ENCODE measurements around the gene SOWAHA. TPM values are rescaled to one million over a fixed set of nuclear protein-coding genes. Genes with fewer than 3 reads are reported as not detected.
A peak's percentile ranks its signal among the peaks of the same experiment; 100 is the strongest.

The SOWAHA gene
- total RNA-seq (2013; cell fraction: nucleolus; rRNA removed), result 0.22 and 0.35 TPM in 2 replicates
- total RNA-seq (2014; rRNA removed), result 0.05 TPM in 1 of 2 replicates, not detected in the other
- 0.04 TPM in 1 of 2 replicates, not detected in the other for total RNA-seq (2014; rRNA removed; fragmentation: Illumina TruSeq; extraction: Trizol)
- 0.10 TPM in 1 of 2 replicates, not detected in the other for total RNA-seq (2021)
- not detected for polyA plus RNA-seq (2011; ENCODE audit: low read depth)
- polyA plus RNA-seq (2011; rRNA removed), result 0.37 TPM in 2 replicates
- polyA plus RNA-seq (2011; cell fraction: cytosol; rRNA removed), result 0.33 and 0.48 TPM in 2 replicates
- 0.34 and 0.63 TPM in 2 replicates for polyA plus RNA-seq (2011; cell fraction: nucleus; rRNA removed)
- 0.04 and 0.13 TPM in 2 replicates for polyA plus RNA-seq (2012)
- 0.04 and 0.10 TPM in 2 replicates for polyA plus RNA-seq (2014; fragmentation: Illumina TruSeq; extraction: Trizol)
- under 1 TPM in 1 of 2 experiments, not detected in 1; 0.02 TPM for polyA plus RNA-seq (2014; fragmentation: Nextera tagmentation; extraction: Ambion mirVana)
- polyA plus RNA-seq (2014; rRNA removed), result 0.05 TPM in 1 of 2 replicates, not detected in the other
- not detected for polyA plus RNA-seq (2016; fragmentation: Nextera tagmentation; extraction: Ambion mirVana)
- polyA minus RNA-seq (2011; rRNA and poly(A)+ RNA removed), result 0.07 and 0.21 TPM in 2 replicates
- not detected in 2 replicates for polyA minus RNA-seq (2011; cell fraction: cytosol; rRNA and poly(A)+ RNA removed)
- polyA minus RNA-seq (2011; cell fraction: nucleus; rRNA and poly(A)+ RNA removed), result 0.19 and 0.36 TPM in 2 replicates
- Bru-seq, nascent RNA, result percentile 32 among the genes with signal in this experiment
- BruChase-seq, experiment 1, labeled RNA remaining after a 6-hour chase, result percentile 26 among the genes with signal in this experiment
- BruChase-seq, experiment 2, labeled RNA remaining after a 2-hour chase, result percentile 40 among the genes with signal in this experiment
- long read RNA-seq, experiment 1, partial matches to known transcripts, result 0 of 1 reads
- long read RNA-seq, experiment 1, other reads (novel, unspliced or antisense), result 0 of 1 reads
- long read RNA-seq, experiment 2, result 0 reads

DNA sequence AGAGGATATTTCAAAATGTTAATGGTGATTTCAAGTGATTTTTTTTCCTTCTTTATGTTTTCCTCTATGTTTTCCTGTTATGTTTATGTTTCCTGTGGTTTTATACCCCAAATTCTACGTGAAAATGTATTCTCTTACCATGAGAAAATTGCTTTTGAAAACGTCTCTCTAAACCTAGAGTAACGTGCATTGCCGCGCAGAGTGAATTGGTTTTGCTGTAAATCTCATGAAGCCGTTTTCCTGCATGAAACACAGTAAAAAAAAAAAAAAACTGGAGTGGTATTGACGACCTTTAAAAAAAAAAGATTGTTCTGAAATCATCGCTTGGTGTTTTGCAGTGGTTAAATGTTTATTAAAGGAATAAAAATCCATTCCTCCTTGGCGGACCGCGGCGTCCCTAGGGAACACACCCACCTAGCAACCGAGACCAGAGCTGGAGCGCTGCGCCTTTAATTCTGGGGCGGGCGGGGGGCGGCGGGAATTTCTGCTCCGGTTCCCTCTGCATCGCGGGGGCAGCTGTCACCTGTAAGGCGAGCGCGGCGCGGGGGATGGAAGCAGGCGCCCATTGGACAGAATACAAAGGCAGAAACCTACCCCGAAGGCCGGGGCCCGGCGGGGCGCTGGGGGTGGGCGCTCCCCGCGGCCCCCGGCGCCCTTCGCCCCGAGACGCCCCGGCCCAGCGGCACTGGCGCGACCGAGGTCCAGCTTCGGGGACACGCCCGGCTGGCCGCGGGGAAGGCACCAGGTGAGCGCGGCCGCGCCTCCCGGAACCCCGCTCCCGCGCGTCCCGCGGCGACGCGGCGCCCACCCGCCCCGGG is at the start of gene SOWAHA:
Gene SOWAHA, plus strand, starts transcription at position 522 of the 818 bp plus-strand sequence. CDS start 320 bp downstream, outside the sequence.
- Histone ChIP-seq H3K79me2 (ENCODE audit: control insufficient read depth, insufficient read depth, low read length) (no peaks in the 10 kb centered on the region), H3K27me3 (replicated peaks in 1 of 2; ENCODE audit: control insufficient read depth in 2 of 2, insufficient read depth in 2 of 2, low read length in 1 of 2) (peaks cover 0 to 11% of the 10 kb centered on the region in 2 experiments; a peak in 2 of 4 replicates), H3K9me3 (replicated peaks; ENCODE audit: control insufficient read depth, insufficient read depth, low read length) (no peaks in the 10 kb centered on the region; the same call in 2 of the 3 replicates), H4K20me1 (ENCODE audit: control insufficient read depth, insufficient read depth) (no peaks in the 10 kb centered on the region), H3K4me1 (ENCODE audit: control insufficient read depth, insufficient read depth, low read length) (no peaks in the 10 kb centered on the region; the same call in 1 of the 2 replicates), H3K4me3 (peak within 1 kb of the TSS; percentile 41; the same call in 1 of the 2 replicates), H3K4me2 (ENCODE audit: control insufficient read depth, insufficient read depth) (peak within 1 kb of the TSS; percentile 74), H3K36me3 (ENCODE audit: control insufficient read depth in 2 of 2, insufficient read depth in 2 of 2, low read length in 1 of 2) (no peaks in the 10 kb centered on the region), H3K9ac (ENCODE audit: control insufficient read depth, insufficient read depth, low read length) (no peak within 1 kb of the TSS), H2AFZ (ENCODE audit: control insufficient read depth, low read depth, low read length) (peak within 1 kb of the TSS; percentile 47), H3K27ac (ENCODE audit: control insufficient read depth, insufficient read depth) (no peak within 1 kb of the TSS)
- no TSS peak for BruUV-seq (replicated peaks)
- WGBS (ENCODE audit: insufficient coverage, insufficient replicate concordance, low lambda C conversion rate, missing lambda C conversion rate), result 4% methylated on average over 36 of the region's 68 CpGs
- DNase-seq (ENCODE audit: low read depth, low spot score) (no peak), FAIRE-seq (no peak), ATAC-seq (peak; percentile 16)
- ChIA-PET POLR2A (interaction anchor here (0.8 to 1.3 kb wide), 3 partner anchors 11 to 66 kb away, joined by 3 to 4 read pairs (median 3); partner anchors contain the start of gene CCNI2), RAD21 (ENCODE audit: unreplicated experiment) (interaction anchor here (0.6 to 1.9 kb wide), 11 partner anchors 12 to 287 kb away, joined by 3 to 7 read pairs (median 4); partner anchors contain the start of gene KIF3A), CTCF (interaction anchor here (1.0 to 1.1 kb wide), 2 partner anchors 63 to 286 kb away, joined by 3 to 4 read pairs; no protein-coding TSS in a partner anchor), SMC1A (ENCODE audit: uncharacterized antibody, unreplicated experiment) (interaction anchor here (1.1 to 1.2 kb wide), 2 partner anchors 11 to 31 kb away, joined by 3 read pairs; no protein-coding TSS in a partner anchor)
- in situ Hi-C loops (cut with MboI) (no loop called here), intact Hi-C loops (cut with micrococcal nuclease; ENCODE audit: unreplicated experiment) (no loop called here)
- TF ChIP-seq EP300 (IDR thresholded peaks at IDR 0.05; ENCODE audit: borderline replicate concordance in 1 of 2, control insufficient read depth in 1 of 2, low read depth in 2 of 2, low read length in 2 of 2) (no peak), CREB1 (IDR thresholded peaks at IDR 0.05; ENCODE audit: low read depth) (no peak), SREBF1 (IDR thresholded peaks at IDR 0.05; ENCODE audit: low read length) (no peak), NR2C2 (IDR thresholded peaks at IDR 0.05; ENCODE audit: borderline replicate concordance, control insufficient read depth, insufficient read length, low read depth) (no peak), SREBF2 (IDR thresholded peaks at IDR 0.05; ENCODE audit: low read length) (no peak), SUPT20H (IDR thresholded peaks at IDR 0.05; ENCODE audit: borderline replicate concordance, control insufficient read depth, low read depth, low read length) (no peak), BACH1 (IDR thresholded peaks at IDR 0.05; ENCODE audit: borderline replicate concordance) (peak; percentile 21; the same call in 1 of the 2 replicates), EZH2 (IDR thresholded peaks at IDR 0.05; ENCODE audit: borderline replicate concordance, control insufficient read depth, low read depth, low read length) (no peak), TBL1XR1 (IDR thresholded peaks at IDR 0.05; ENCODE audit: low read depth, low read length) (no peak), MTA2 (IDR thresholded peaks at IDR 0.05; ENCODE audit: low read depth) (no peak), CBX5 (IDR thresholded peaks at IDR 0.05; ENCODE audit: low read depth) (no peak), SMAD5 (IDR thresholded peaks at IDR 0.05; ENCODE audit: low read depth) (no peak), SUZ12 (IDR thresholded peaks at IDR 0.05; ENCODE audit: unreplicated experiment) (peak; percentile 50), NR2F1 (conservative IDR thresholded peaks at IDR 0.05) (peak; percentile 40; the same call in 1 of the 2 replicates), MEF2B (IDR thresholded peaks at IDR 0.05; ENCODE audit: partially characterized antibody, poor library complexity, severe bottlenecking) (peak; percentile 70)
- TF ChIP-seq, protein P1, sequence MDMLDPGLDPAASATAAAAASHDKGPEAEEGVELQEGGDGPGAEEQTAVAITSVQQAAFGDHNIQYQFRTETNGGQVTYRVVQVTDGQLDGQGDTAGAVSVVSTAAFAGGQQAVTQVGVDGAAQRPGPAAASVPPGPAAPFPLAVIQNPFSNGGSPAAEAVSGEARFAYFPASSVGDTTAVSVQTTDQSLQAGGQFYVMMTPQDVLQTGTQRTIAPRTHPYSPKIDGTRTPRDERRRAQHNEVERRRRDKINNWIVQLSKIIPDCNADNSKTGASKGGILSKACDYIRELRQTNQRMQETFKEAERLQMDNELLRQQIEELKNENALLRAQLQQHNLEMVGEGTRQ (IDR thresholded peaks at IDR 0.05; ENCODE audit: borderline replicate concordance, low read depth, low read length), result no peak
- TF ChIP-seq, protein P2, sequence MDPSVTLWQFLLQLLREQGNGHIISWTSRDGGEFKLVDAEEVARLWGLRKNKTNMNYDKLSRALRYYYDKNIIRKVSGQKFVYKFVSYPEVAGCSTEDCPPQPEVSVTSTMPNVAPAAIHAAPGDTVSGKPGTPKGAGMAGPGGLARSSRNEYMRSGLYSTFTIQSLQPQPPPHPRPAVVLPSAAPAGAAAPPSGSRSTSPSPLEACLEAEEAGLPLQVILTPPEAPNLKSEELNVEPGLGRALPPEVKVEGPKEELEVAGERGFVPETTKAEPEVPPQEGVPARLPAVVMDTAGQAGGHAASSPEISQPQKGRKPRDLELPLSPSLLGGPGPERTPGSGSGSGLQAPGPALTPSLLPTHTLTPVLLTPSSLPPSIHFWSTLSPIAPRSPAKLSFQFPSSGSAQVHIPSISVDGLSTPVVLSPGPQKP (IDR thresholded peaks at IDR 0.05; ENCODE audit: low read depth, low read length), result no peak

All from GM12878 (cell line).